ENCODE measurements around the gene MRPL55.
"Not testable (repeated sequence)": the region's sequence is repeated elsewhere in the genome, so short reads cannot be mapped to it uniquely, and the experiment has no call there.

The MRPL55 gene

DNA sequence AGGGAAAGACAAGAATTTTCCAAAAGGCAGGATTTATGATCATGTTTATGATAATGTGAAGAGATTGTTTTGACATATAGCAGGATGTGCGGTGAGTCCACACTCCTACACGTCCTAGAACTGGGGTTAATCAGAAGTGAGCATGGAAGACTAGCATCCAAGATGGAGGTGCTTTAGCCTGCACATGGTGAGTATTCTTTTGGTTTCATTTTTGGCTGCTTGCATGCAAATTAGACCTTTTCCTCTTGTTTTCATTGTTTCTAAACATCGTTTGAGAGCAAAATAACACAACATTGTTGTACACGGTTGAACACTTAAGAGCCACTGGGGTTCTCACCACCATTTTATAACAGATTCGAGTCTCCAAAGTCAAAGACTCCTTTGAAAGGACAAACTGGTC, 16.1 kb upstream of the MRPL55 start:
- no peak for DNase-seq (ENCODE audit: low read depth in 1 of 2, low spot score in 1 of 2)

- DNase-seq (ENCODE audit: low read depth in 1 of 2, low spot score in 1 of 2): no peak
These were observed 14.4 kb upstream of the MRPL55 start for GRCh38 chr1:228123505-228123904.

GRCh38 chr1:228122921-228123441, 13.9 kb upstream of the MRPL55 start:
- DNase-seq (ENCODE audit: low read depth in 1 of 2, low spot score in 1 of 2): no peak

DNA sequence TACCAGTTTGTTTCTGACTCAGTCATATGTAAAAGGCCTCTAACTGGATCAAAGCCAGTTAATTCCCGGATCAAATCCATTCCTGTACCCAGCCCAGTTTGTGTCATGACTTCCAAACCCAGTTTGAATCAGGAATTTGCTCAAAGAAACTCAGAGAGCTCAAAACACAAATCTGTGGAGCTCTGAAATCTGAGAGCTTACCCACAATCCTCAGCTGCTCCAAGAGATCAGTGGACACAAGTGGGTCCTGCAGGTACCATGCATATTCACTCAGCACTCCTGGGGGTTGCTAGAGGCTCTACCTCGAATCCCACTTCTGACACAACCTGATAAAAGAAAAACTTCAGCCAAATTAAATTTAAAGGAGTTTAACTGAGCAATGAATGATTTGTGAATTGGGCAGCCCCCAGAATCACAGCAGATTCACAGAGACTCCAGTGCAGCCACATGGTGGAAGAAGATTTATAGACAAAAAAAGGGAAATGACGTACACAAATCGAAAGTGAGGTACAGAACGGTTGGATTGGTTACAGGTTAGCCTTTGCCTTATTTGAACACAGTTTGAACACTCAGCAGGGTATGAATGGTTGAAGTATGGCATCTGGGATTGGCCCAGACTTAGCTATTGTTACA, 11.9 kb upstream of the MRPL55 start:
- DNase-seq (ENCODE audit: low read depth in 1 of 2, low spot score in 1 of 2): no peak

DNA sequence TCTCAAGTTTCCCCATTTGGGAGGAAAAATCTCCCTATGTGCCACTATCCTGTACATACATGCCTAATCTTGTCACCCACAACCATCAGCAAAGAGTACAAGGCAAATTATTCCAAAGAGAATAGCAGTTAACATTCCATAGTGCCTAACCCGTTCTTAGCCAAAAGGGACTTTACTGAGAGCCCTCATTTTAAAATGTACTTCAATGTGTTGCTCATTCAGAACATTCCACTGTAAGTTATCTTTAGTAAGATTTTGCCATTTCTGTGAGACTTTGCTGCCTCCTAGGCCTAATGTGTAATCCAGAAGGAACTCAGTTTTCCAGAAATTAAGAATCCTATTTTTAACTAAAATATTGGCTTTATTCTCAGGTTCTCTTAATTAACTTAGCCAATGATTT, 11.3 kb upstream of the MRPL55 start:
- DNase-seq (ENCODE audit: low read depth in 1 of 2, low spot score in 1 of 2): no peak

DNA sequence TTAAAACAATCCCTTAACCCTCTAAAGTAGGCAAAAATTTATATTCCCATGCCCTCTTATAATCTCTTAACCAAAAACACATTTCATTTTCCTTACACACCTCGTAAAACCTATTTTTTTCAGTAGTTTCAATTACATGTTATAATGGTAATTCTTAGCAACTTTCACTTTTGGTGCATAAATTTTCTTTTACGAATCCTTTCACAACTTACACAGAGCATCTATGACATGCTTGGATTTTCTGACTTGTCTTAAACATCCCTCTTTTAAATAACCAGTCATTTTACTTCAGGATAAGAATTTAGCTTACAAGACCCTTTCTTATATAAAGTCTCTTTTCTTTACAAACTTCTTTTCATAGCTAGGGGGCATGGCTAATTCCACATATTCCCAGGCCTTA, 8.9 kb upstream of the MRPL55 start:
- no peak for DNase-seq (ENCODE audit: low read depth in 1 of 2, low spot score in 1 of 2)

GRCh38 chr1:228117335-228117734, 8.2 kb upstream of the MRPL55 start:
- no peak for DNase-seq (ENCODE audit: low read depth in 1 of 2, low spot score in 1 of 2)

DNA sequence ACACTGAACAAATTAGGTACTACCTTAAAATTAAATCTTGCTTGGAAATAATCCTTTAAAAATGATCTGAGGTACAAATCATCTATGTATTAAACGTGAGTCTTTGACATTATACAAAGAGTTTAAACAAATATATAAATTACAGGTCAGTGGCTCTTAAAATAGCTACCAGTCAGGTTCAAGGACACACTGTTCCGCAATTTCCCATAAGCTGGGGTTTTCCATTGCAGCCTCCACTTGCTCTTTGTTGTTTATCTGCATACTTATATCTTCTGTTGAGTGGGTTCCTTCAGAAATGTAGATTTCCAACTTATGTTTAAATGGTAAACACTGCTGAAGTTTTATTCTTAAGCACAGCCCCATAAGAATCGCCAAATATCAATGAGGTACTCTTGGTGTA, 5.7 kb upstream of the MRPL55 start:
- DNase-seq (ENCODE audit: low read depth in 1 of 2, low spot score in 1 of 2): no peak

DNA sequence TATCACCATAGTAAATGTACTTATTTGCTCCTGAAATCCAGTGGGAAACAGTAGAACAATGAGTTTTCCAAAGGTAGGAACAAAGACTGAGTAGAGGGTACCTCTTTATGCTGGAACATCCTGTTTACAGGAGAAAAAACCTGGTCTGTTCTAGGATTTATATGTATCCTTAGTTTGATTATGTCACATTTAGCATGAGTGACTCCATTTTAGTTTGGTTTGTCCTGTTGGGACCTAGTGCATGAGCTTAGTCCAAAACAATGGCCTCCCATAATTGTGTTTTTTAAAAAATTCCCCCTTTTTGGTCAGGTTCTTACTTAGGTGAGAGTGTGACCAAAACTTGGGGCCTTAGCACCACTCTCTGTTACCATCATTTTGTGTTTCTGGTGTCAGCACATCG, 3.5 kb upstream of the MRPL55 start:
- no peak for DNase-seq (ENCODE audit: low read depth in 1 of 2, low spot score in 1 of 2)

GRCh38 chr1:228112167-228112566, 3.1 kb upstream of the MRPL55 start:
- no peak for DNase-seq (ENCODE audit: low read depth in 1 of 2, low spot score in 1 of 2)

GRCh38 chr1:228111315-228111714, 2.2 kb upstream of the MRPL55 start:
- DNase-seq (ENCODE audit: low read depth in 1 of 2, low spot score in 1 of 2): not testable (repeated sequence)

DNA sequence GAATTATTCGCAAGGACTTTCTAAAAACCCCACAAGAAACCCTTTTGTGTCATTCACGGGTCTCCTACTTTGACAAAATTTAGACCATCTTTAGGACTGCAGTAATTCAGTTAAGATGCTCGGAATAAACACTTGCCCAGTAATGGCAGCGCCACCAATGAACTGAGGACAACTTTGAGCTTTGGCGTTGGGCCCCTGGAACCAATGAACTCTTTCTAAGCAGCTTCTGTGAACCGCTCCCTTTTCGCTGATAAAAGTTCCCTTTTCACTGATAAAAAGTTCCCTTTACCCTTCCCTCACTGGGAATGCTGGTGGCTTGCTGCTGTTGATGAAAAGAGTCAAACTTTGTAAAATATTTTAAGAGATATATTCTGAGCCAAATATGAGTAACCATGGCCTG, 1.5 kb upstream of the MRPL55 start:
- DNase-seq (ENCODE audit: low read depth in 1 of 2, low spot score in 1 of 2): no peak

DNA sequence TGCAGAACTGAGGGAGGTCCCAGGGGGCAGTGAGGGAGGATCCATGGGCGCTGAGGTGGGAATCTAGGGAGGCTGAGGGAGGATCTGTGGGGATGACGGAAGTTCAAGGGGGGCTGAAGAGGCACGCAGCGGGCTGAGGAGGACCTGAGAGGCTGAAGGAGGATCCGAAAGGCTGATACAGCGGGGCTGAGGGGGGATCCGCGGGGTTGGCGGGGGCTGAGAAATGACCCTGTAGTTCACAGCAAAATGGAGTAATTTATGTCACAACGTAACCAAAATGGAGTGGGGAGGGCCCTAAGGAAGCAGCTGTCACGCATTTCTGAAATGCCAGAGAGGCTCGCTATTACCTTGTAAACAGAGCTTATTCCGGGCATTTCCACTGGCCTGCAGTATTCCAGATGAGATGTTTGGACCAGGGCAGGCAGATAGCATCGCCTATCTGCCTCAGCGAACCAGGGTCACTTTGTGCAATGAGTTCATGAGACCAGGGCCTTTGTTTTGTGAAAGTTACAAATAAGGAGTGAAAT, 926 bp upstream of the MRPL55 start:
- DNase-seq (ENCODE audit: low read depth in 1 of 2, low spot score in 1 of 2): no peak

DNA sequence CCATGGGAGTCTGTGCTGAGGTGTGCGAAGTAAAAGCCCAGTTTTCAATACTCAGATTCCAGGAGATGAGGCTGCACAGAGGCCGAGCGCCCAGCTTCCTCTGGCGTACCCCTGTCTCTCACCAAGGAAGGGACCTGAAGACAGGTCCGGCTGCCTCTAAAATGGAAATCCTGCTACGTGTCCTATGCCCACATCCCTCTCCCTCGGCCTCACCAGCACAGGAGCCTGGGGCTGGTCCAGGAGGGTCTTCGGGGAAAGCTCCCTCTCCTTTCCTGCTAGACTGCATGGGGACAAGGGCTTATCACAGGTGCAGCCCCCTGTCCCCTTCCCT, 392 bp downstream of the MRPL55 start:
- DNase-seq (ENCODE audit: low read depth in 1 of 2, low spot score in 1 of 2): no peak

- no peak for DNase-seq (ENCODE audit: low read depth in 1 of 2, low spot score in 1 of 2)
These were observed 926 bp downstream of the MRPL55 start for GRCh38 chr1:228108055-228108690.

GRCh38 chr1:228107636-228108035, 1.5 kb downstream of the MRPL55 start:
- no peak for DNase-seq (ENCODE audit: low read depth in 1 of 2, low spot score in 1 of 2)

DNA sequence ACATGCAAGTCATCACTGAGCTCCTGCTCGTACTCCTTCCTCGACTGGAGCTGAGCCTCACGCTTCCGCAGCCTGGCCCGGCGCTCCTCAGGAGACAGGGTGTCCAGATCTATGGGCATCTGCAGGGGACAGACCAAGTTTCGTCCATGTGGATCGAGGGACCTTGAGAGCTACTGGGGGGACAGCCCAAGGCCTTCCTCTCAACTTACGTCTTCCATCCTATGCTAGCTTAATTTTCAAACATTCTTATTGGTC, 2.4 kb downstream of the MRPL55 start:
- no peak for DNase-seq (ENCODE audit: low read depth in 1 of 2, low spot score in 1 of 2)

GRCh38 chr1:228105996-228106799, 2.9 kb downstream of the MRPL55 start:
- no peak for DNase-seq (ENCODE audit: low read depth in 1 of 2, low spot score in 1 of 2)

DNA sequence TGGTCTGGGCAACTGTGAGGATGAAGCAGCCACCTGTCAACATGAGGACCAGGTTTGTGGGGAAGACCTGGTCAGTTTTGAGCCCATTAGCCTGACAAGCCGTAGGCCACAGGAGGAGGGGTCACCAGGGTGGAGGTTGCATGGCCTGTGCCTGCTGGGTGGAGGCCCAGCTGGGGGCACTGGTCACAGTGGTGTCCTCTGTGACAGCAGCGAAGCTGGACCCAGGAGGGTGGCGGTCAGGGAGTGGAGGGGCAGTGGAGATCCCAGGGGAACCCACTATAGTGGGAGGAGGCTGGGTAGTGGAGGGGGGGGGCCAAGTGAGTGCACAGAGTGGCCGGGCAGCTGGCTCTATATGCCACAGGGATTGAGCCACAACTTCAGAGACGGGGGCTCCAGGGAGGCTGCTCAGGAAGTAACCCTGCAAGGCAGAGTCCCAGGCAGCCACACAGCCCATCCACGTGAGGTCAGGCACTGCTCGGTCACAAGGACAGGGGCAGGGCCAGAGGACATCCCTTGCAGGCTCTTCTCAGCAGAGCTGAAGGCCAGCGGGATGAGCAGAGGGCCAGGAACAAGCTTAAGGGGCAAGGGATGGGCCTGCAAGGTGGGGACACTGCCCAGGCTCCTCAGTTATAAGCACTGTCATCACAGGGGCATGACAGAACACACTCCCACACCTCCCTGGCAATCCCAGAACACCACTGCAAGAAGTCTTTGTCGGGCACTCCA, 3.7 kb downstream of the MRPL55 start:
- DNase-seq (ENCODE audit: low read depth in 1 of 2, low spot score in 1 of 2): no peak

DNA sequence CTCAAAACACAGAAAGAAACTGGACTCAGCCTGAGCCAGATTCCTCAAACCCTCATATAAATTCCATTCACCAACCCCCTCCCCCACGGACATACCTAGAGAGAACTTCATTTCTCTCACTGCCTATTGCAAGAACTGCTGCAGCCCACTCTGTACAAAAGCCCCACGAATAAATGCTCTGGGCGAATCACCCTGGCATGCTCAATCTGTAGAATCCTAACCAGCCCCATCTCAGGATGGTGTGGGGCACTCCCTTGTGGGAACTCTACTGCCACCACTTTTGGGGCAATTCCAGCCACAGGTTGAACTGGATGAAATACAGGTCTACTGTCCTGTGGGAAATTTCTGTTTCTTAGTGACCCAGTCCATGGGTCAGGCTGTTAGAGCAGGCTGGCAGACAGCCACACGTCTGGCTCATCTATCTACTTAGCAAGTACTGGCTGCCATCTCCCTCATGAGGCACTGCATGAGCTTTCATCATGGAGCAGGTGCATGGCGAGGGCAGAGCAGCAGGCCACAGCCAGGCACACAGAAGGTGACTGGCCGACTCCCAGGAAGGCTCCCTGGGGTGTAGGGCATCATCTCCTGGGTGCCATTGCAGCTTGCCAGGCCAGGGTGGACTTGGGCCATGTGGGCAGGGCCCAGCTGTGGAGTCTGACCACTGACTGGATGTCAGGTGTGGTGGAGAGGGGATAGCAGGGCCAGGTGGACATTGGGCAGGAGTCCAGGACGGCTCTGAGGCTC, 4.4 kb downstream of the MRPL55 start:
- no peak for DNase-seq (ENCODE audit: low read depth in 1 of 2, low spot score in 1 of 2)
